OCI-LY3 (cell line): ENCODE results near the gene CRYL1.

Source experiments
- H2AFZ ChIP-seq: fragments of 200-600, 300-600 bp; shearing (Covaris generic); 2 replicates; pipeline ENCODE4 v1.6.0; 2014; ENCODE audit warnings: antibody characterized with exemption, low read depth, low read length
- H3K27ac ChIP-seq: fragments of 200-600, 300-600 bp; sonication (generic); 2 replicates; pipeline ENCODE4 v1.5.1; 2014; ENCODE audit warnings: mild to moderate bottlenecking, low read length, moderate library complexity, mixed read lengths
- H3K27me3 ChIP-seq: fragments of 200-600, 300-600 bp; sonication (generic); 2 replicates; pipeline ENCODE4 v1.6.1; 2014; ENCODE audit warnings: low read depth, low read length, mixed read lengths
- H3K36me3 ChIP-seq: fragments of 200-600, 300-600 bp; sonication (generic); replicated peaks from 2 replicates; pipeline ENCODE3; 2014; ENCODE audit warnings: low read depth, low read length, mixed read lengths
- H3K4me1 ChIP-seq: fragments of 300-600, 200-600 bp; sonication (generic); 2 replicates; pipeline ENCODE4 v1.6.1; 2014; ENCODE audit warnings: low read length, mixed read lengths
- H3K4me2 ChIP-seq: fragments of 200-600, 300-600 bp; sonication (generic); 2 replicates; pipeline ENCODE4 v1.6.1; 2014; ENCODE audit warnings: low read length, mixed read lengths
- H3K4me3 ChIP-seq: fragments of 300-600, 200-600 bp; sonication (generic); 2 replicates; pipeline ENCODE4 v1.5.1; 2014; ENCODE audit warnings: antibody characterized with exemption, mild to moderate bottlenecking, low read length, moderate library complexity
- H3K79me2 ChIP-seq: fragments of 300-600, 200-600 bp; shearing (Covaris generic); 2 replicates; pipeline ENCODE4 v1.6.1; 2014; ENCODE audit warnings: mild to moderate bottlenecking, low read length, mixed read lengths
- H3K9ac ChIP-seq: fragments of 300-600, 200-600 bp; shearing (Covaris generic); 2 replicates; pipeline ENCODE4 v1.6.0; 2014; ENCODE audit warnings: mild to moderate bottlenecking, low read length, moderate library complexity
- H3K9me3 ChIP-seq: fragments of 200-600, 300-600 bp; shearing (Covaris generic); 2 replicates; pipeline ENCODE4 v1.6.1; 2014; ENCODE audit warnings: low read length, mixed read lengths; ENCODE audit not compliant: insufficient read depth
- H4K20me1 ChIP-seq: fragments of 200-600, 300-600 bp; sonication (generic); 2 replicates; pipeline ENCODE4 v1.6.1; 2016; ENCODE audit warnings: low read length, mixed read lengths; ENCODE audit not compliant: insufficient read depth
- CTCF ChIP-seq: fragments of 200-600, 300-600 bp; sonication (generic); IDR thresholded peaks from 2 replicates; pipeline ENCODE4 v1.5.1; 2014; ENCODE audit warnings: antibody characterized with exemption, low read length, low read depth
- EZH2phosphoT487 ChIP-seq: fragments of 200-600 bp; shearing (Covaris generic); IDR thresholded peaks from 2 replicates; pipeline ENCODE4 v1.6.1; 2018; ENCODE audit warnings: antibody characterized with exemption, mixed run types, low read depth

CRYL1 gene

GRCh38 chr13:20431080-20431479, 94.6 kb downstream of the CRYL1 start:
- Histone ChIP-seq H3K4me1 (no peaks in the 10 kb centered on the region), H4K20me1 (no peaks in the 10 kb centered on the region), H2AFZ (no peak overlapping the region), H3K4me2 (no peak overlapping the region), H3K9ac (no peak overlapping the region), H3K27me3 (no peaks in the 10 kb centered on the region), H3K4me3 (no peak overlapping the region), H3K9me3 (no peaks in the 10 kb centered on the region), H3K27ac (no peak overlapping the region), H3K36me3 (no peaks in the 10 kb centered on the region), H3K79me2 (no peaks in the 10 kb centered on the region)
- TF ChIP-seq CTCF = no peak
- no peak for TF ChIP-seq EZH2phosphoT487

GRCh38 chr13:20430296-20430695, 95.4 kb downstream of the CRYL1 start:
- H4K20me1 ChIP-seq = no peaks in the 10 kb centered on the region
- H3K9me3 ChIP-seq = no peaks in the 10 kb centered on the region
- no peaks in the 10 kb centered on the region for H3K4me1 ChIP-seq
- H3K4me2 ChIP-seq = no peak overlapping the region
- no peaks in the 10 kb centered on the region for H3K36me3 ChIP-seq
- no peaks in the 10 kb centered on the region for H3K79me2 ChIP-seq
- no peak overlapping the region for H2AFZ ChIP-seq
- no peak overlapping the region for H3K27ac ChIP-seq
- no peaks in the 10 kb centered on the region for H3K27me3 ChIP-seq
- H3K4me3 ChIP-seq = no peak overlapping the region
- TF ChIP-seq EZH2phosphoT487 (no peak), CTCF (no peak)
- H3K9ac ChIP-seq = no peak overlapping the region

- TF ChIP-seq CTCF (no peak), EZH2phosphoT487 (no peak)
- Histone ChIP-seq H3K27me3 (no peaks in the 10 kb centered on the region), H3K9me3 (no peaks in the 10 kb centered on the region), H2AFZ (no peak overlapping the region), H3K4me3 (no peak overlapping the region), H3K79me2 (no peaks in the 10 kb centered on the region), H4K20me1 (no peaks in the 10 kb centered on the region), H3K9ac (no peak overlapping the region), H3K4me2 (no peak overlapping the region), H3K27ac (no peak overlapping the region), H3K4me1 (no peaks in the 10 kb centered on the region), H3K36me3 (no peaks in the 10 kb centered on the region)
Observed at GRCh38 chr13:20429682-20430081, 96.0 kb downstream of the CRYL1 start.

- Histone ChIP-seq H3K27ac (no peak overlapping the region), H3K9me3 (no peaks in the 10 kb centered on the region), H3K4me1 (no peaks in the 10 kb centered on the region), H2AFZ (no peak overlapping the region), H3K79me2 (no peaks in the 10 kb centered on the region), H3K4me2 (no peak overlapping the region), H3K27me3 (no peaks in the 10 kb centered on the region), H4K20me1 (no peaks in the 10 kb centered on the region), H3K36me3 (no peaks in the 10 kb centered on the region), H3K9ac (no peak overlapping the region), H3K4me3 (no peak overlapping the region)
- TF ChIP-seq EZH2phosphoT487 = no peak
- TF ChIP-seq CTCF = no peak
Observed at GRCh38 chr13:20428666-20429644, 96.7 kb downstream of the CRYL1 start.
